ENCODE measurements around the gene TLR5. TPM values are rescaled to one million over a fixed set of nuclear protein-coding genes. Genes with fewer than 3 reads are reported as not detected.

Gene TLR5
- total RNA-seq, 1 donor from 2014 or later, result 2.8 TPM

- H3K36me3 Mint-ChIP-seq, result no peaks in the 10 kb centered on the region
- peaks cover 6% of the 10 kb centered on the region for H3K4me1 Mint-ChIP-seq (ENCODE audit: unreplicated experiment)
- H3K9me3 Mint-ChIP-seq, result peaks cover 10% of the 10 kb centered on the region
- H3K27me3 Mint-ChIP-seq, result no peaks in the 10 kb centered on the region
- no peak overlapping the region for H3K27ac Mint-ChIP-seq
- DNase-seq (ENCODE audit: extremely low spot score, unreplicated experiment), result no peak
- TF ChIP-seq, protein P1, sequence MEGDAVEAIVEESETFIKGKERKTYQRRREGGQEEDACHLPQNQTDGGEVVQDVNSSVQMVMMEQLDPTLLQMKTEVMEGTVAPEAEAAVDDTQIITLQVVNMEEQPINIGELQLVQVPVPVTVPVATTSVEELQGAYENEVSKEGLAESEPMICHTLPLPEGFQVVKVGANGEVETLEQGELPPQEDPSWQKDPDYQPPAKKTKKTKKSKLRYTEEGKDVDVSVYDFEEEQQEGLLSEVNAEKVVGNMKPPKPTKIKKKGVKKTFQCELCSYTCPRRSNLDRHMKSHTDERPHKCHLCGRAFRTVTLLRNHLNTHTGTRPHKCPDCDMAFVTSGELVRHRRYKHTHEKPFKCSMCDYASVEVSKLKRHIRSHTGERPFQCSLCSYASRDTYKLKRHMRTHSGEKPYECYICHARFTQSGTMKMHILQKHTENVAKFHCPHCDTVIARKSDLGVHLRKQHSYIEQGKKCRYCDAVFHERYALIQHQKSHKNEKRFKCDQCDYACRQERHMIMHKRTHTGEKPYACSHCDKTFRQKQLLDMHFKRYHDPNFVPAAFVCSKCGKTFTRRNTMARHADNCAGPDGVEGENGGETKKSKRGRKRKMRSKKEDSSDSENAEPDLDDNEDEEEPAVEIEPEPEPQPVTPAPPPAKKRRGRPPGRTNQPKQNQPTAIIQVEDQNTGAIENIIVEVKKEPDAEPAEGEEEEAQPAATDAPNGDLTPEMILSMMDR (conservative IDR thresholded peaks at IDR 0.05), result no peak
- no peak overlapping the region for H3K4me3 Mint-ChIP-seq
Measured at GRCh38 chr1:223110952-223111351, 32.1 kb downstream of the TLR5 start.

GRCh38 chr1:223109581-223110026 lies 33.4 kb downstream of the TLR5 start:
- no peak overlapping the region for H3K4me3 Mint-ChIP-seq
- no peak for DNase-seq (ENCODE audit: extremely low spot score, unreplicated experiment)
- H3K4me1 Mint-ChIP-seq (ENCODE audit: unreplicated experiment), result peaks cover 6% of the 10 kb centered on the region
- H3K27ac Mint-ChIP-seq, result no peak overlapping the region
- no peaks in the 10 kb centered on the region for H3K27me3 Mint-ChIP-seq
- no peaks in the 10 kb centered on the region for H3K36me3 Mint-ChIP-seq
- H3K9me3 Mint-ChIP-seq, result peaks cover 10% of the 10 kb centered on the region
- TF ChIP-seq, protein P1 (conservative IDR thresholded peaks at IDR 0.05), result no peak

DNA sequence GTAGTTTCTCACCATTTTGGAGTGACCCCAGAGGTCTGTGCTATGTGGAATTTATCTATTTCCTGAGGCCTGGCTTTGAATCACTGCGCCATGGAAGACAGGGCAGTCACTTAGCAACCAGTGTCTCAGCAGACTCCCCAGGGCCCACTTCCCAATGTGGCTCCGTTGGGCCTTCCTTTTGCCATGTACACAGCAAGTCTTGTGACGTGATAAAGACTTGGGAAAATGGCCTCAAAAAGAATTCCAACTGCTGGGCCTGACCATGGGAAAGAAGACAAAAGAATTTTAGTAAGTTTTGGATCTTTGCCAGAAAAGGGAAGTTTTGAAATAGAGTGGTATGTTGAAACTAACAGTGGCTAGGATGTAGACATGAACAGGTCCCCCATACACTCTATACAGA lies 36.2 kb downstream of the TLR5 start:
- H3K4me1 Mint-ChIP-seq (ENCODE audit: unreplicated experiment), result peaks cover 6% of the 10 kb centered on the region
- H3K27me3 Mint-ChIP-seq, result no peaks in the 10 kb centered on the region
- no peaks in the 10 kb centered on the region for H3K36me3 Mint-ChIP-seq
- DNase-seq (ENCODE audit: extremely low spot score, unreplicated experiment), result no peak
- H3K9me3 Mint-ChIP-seq, result peaks cover 10% of the 10 kb centered on the region
- no peak overlapping the region for H3K4me3 Mint-ChIP-seq
- TF ChIP-seq, protein P1 (conservative IDR thresholded peaks at IDR 0.05), result no peak
- no peak overlapping the region for H3K27ac Mint-ChIP-seq

GRCh38 chr1:223105568-223105967 lies 37.5 kb downstream of the TLR5 start:
- H3K27ac Mint-ChIP-seq, result no peak overlapping the region
- TF ChIP-seq, protein P1 (conservative IDR thresholded peaks at IDR 0.05), result no peak
- H3K27me3 Mint-ChIP-seq, result no peaks in the 10 kb centered on the region
- no peaks in the 10 kb centered on the region for H3K36me3 Mint-ChIP-seq
- H3K9me3 Mint-ChIP-seq, result peaks cover 10% of the 10 kb centered on the region
- DNase-seq (ENCODE audit: extremely low spot score, unreplicated experiment), result no peak
- H3K4me3 Mint-ChIP-seq, result no peak overlapping the region
- H3K4me1 Mint-ChIP-seq (ENCODE audit: unreplicated experiment), result peaks cover 6% of the 10 kb centered on the region

GRCh38 chr1:223102797-223103533 lies 40.1 kb downstream of the TLR5 start:
- Mint-ChIP-seq H3K36me3 (no peaks in the 10 kb centered on the region), H3K9me3 (peaks cover 6% of the 10 kb centered on the region), H3K4me1 (ENCODE audit: unreplicated experiment) (peaks cover 6% of the 10 kb centered on the region), H3K4me3 (no peak overlapping the region), H3K27ac (no peak overlapping the region), H3K27me3 (no peaks in the 10 kb centered on the region)
- TF ChIP-seq, protein P1 (conservative IDR thresholded peaks at IDR 0.05), result no peak
- DNase-seq (ENCODE audit: extremely low spot score, unreplicated experiment), result no peak

All from type B pancreatic cell (in vitro differentiated cells).